HUES6 (cell line): ENCODE measurements around the gene SLITRK3.
A peak's percentile ranks its signal among the peaks of the same experiment; 100 is the strongest.

Source experiments
- H3K27ac ChIP-seq: 2 replicates; pipeline ENCODE4 v1.7.0; 2013; ENCODE audit warnings: low read depth, mild to moderate bottlenecking, low read length, inconsistent platforms
- H3K27me3 ChIP-seq: 2 replicates; pipeline ENCODE4 v1.6.1; 2013; ENCODE audit warnings: low read length; ENCODE audit not compliant: control insufficient read depth, insufficient read depth
- H3K36me3 ChIP-seq: 2 replicates; pipeline ENCODE4 v1.6.1; 2013; ENCODE audit warnings: low read length; ENCODE audit not compliant: control insufficient read depth, insufficient read depth
- H3K4me1 ChIP-seq: 2 replicates; pipeline ENCODE4 v1.6.1; 2013; ENCODE audit warnings: low read length; ENCODE audit not compliant: control insufficient read depth, insufficient read depth
- H3K4me3 ChIP-seq: 2 replicates; pipeline ENCODE4 v1.5.1; 2013; ENCODE audit warnings: low read depth, low read length
- H3K9ac ChIP-seq: one replicate; pipeline ENCODE4 v1.6.1; 2013; ENCODE audit warnings: mild to moderate bottlenecking, low read length
- H3K9me3 ChIP-seq: 2 replicates; pipeline ENCODE4 v1.6.1; 2013; ENCODE audit warnings: low read depth, low read length; ENCODE audit not compliant: control insufficient read depth, insufficient read depth

SLITRK3 gene

DNA sequence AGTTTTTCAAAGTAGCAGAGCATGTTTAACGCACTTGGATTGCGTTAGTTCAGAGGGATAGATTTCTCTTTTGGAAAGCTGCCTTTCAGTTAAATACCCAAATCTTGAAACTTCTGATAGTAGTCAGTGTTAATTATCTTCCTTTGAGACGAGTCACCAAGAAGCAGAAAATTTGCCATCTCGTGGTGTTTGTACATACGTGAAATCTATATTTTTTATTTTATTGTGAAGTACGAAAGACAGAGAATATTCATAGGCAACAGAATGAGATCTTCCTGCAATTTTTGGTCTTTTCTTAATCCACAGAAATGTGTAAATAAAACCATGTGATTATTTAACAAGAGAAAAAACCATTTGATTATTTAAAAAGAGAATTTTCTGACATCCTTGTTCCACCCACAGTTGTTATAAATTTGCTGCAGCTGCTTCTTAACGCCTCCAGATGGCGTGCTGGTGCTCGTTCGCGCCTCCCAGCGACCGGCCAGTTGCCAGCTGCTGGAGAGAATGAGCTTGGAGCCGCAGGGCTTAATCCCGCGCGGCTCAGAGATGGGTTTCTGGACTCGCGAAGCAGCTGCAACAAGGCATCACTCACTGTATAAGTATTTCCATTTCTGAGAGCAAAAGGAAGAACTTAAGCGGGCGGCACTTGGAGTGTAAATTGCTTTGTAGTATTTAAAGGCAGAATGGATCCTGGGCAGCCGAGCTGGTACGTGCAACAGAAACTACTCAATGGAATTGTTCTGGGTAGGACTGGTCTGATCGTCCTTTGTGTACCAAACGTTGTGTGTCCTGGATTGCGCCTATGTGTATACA, 10.5 kb upstream of the SLITRK3 start:
- Histone ChIP-seq H3K4me1 (no peaks in the 10 kb centered on the region), H3K4me3 (peak overlapping the region; percentile 60), H3K27ac (no peak overlapping the region), H3K36me3 (no peaks in the 10 kb centered on the region), H3K9ac (no peak overlapping the region), H3K27me3 (peaks cover 17% of the 10 kb centered on the region), H3K9me3 (no peaks in the 10 kb centered on the region)

DNA sequence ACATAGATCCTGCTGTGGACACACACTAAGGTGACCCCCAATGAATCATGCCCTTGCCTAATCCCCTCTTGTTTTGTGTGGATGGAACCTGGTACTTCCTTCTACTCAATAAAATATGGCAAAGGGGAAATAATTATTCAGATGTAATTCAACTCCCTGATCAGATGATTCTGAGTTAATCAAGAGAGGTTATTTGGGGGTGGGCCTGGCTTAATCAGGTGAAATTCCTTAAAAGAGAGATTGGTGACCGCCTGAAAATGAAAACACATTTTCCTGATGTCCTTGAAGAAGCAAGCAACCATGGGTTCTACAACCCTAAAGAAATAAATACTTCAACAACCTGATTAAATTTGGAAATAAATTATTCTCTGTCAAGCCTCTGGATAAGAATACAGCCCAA, 8.3 kb upstream of the SLITRK3 start:
- Histone ChIP-seq H3K4me1 (no peaks in the 10 kb centered on the region), H3K27ac (no peak overlapping the region), H3K9me3 (no peaks in the 10 kb centered on the region), H3K36me3 (no peaks in the 10 kb centered on the region), H3K27me3 (peaks cover 17% of the 10 kb centered on the region), H3K4me3 (no peak overlapping the region), H3K9ac (no peak overlapping the region)

DNA sequence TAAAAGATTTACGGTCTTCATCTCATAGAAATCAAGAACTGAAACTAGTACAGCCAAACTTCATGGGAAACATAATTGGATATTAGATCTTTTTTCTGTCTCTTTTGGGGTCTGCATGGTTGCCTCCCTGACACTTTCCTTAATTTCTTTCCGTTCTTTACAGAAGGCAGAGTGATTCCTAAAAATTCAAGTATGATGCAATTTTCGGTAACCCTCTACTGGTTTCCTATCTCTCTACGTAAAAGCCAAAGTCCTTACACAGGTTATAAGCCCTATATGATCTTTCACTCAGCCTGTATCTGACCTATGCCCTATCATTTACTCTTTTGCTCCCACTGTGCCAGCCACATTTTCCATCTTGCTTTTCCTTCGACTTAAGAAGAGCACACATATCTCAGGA, 6.8 kb upstream of the SLITRK3 start:
- H3K9ac ChIP-seq: no peak overlapping the region
- no peaks in the 10 kb centered on the region for H3K9me3 ChIP-seq
- H3K36me3 ChIP-seq: no peaks in the 10 kb centered on the region
- H3K27me3 ChIP-seq: peaks cover 27% of the 10 kb centered on the region
- H3K27ac ChIP-seq: no peak overlapping the region
- no peak overlapping the region for H3K4me3 ChIP-seq
- no peaks in the 10 kb centered on the region for H3K4me1 ChIP-seq

DNA sequence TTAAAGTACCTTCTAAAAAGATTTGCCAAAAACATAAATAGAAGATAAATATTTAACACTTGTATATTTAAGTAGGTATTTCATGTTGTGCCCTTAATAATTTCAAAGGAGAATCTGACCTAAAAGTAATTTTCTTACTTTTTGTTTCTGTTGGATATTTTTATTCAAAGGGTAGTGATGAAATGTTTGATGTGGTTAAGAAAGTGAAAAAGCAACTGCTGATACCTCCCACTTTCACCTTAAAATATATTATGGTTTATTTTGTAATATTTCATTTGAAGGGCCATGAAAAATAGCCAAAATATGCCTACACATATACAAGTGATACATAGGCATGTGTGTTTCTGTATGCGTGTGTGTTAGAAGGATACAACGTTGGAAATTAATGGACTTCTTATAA, 5.8 kb upstream of the SLITRK3 start:
- H3K36me3 ChIP-seq: no peaks in the 10 kb centered on the region
- H3K9ac ChIP-seq: no peak overlapping the region
- no peaks in the 10 kb centered on the region for H3K9me3 ChIP-seq
- no peak overlapping the region for H3K27ac ChIP-seq
- H3K4me1 ChIP-seq: no peaks in the 10 kb centered on the region
- peaks cover 28% of the 10 kb centered on the region for H3K27me3 ChIP-seq
- H3K4me3 ChIP-seq: no peak overlapping the region

DNA sequence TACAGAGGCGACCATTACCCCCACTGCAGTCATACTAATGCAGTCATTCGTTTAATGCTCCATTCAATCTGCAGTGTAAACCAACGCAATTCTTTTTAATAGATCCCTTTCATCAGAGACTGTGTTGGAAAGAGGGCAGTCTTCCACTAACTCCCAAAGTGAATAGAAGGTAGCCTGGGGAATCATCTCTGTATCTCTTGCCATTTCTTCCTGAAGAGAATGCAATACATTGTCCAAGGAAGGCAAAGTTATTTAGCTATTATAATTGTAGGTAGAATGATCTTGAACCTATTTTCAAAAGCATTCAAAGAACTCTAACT, 1.3 kb upstream of the SLITRK3 start:
- Histone ChIP-seq H3K27ac (no peak overlapping the region), H3K9ac (no peak overlapping the region), H3K4me1 (peaks cover 9% of the 10 kb centered on the region), H3K36me3 (no peaks in the 10 kb centered on the region), H3K4me3 (peak overlapping the region; percentile 71), H3K27me3 (peaks cover 68% of the 10 kb centered on the region), H3K9me3 (no peaks in the 10 kb centered on the region)

DNA sequence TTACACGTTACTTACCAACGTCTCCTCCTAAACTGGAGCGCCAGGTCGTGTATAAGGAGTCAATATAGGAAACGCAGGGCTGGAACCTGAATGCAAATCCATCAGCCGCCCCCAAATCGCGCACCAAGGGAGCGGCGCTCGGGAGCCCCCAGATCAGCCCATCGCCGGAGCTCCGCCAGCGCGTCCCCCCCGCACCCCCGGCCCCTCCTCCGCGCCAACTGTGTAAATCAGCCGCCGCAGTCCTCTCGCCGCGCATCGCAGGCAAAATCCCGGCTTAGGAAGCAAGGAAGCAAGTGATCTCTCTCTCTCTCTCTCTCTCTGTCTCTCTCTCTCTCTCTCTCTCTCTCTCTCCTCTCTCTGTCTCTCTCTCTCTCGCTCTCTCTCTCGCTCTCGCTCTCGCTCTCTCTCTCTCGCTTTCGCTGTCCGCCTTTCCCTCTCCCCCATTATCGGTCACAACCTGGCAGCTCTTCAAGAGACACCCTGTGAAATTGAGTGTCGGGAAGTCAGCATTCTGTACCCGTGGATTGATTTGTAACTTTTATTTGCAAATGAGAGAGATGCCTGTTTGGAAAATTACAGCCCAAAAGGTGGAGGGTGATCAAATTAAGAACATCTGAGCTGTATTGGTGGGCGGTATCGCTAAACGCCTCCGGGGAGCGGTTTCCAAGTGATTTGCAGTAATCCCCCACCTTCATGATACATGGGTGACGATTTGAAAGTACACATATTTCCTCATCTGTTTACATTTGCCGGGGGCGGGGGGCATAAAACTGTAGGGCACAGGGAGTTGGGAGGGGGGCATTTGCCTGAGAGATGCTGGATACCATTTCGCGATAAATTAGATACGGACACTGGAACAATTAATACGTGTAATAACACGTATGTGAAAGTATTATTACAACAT, 645 bp upstream of the SLITRK3 start:
- Histone ChIP-seq H3K9me3 (no peaks in the 10 kb centered on the region), H3K27me3 (peaks cover 68% of the 10 kb centered on the region), H3K27ac (no peak overlapping the region), H3K4me3 (peak overlapping the region; percentile 71), H3K4me1 (peaks cover 9% of the 10 kb centered on the region), H3K36me3 (no peaks in the 10 kb centered on the region), H3K9ac (no peak overlapping the region)

DNA sequence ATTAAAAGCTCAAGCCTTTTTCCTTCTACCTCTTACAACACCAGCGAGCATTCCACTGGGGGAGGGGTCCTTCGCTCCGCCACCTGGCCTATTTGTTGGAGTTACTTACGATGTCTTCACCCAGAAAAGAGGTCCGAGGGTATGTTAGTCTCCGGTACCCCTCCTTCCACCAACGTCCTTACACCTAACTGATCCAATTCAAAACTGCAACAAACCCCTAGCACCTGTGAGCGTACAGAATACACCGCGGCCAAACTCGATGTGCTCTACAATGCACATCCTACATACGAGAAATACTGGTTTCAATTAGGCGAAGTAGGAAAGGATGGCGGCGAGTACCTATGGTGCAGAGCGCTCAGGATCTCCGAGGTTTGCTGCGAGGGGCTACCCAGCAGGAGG, 944 bp downstream of the SLITRK3 start:
- Histone ChIP-seq H3K36me3 (no peaks in the 10 kb centered on the region), H3K27ac (no peak overlapping the region), H3K4me1 (peaks cover 9% of the 10 kb centered on the region), H3K9ac (peak overlapping the region; percentile 12), H3K27me3 (peaks cover 68% of the 10 kb centered on the region), H3K4me3 (peak overlapping the region; percentile 71), H3K9me3 (no peaks in the 10 kb centered on the region)

DNA sequence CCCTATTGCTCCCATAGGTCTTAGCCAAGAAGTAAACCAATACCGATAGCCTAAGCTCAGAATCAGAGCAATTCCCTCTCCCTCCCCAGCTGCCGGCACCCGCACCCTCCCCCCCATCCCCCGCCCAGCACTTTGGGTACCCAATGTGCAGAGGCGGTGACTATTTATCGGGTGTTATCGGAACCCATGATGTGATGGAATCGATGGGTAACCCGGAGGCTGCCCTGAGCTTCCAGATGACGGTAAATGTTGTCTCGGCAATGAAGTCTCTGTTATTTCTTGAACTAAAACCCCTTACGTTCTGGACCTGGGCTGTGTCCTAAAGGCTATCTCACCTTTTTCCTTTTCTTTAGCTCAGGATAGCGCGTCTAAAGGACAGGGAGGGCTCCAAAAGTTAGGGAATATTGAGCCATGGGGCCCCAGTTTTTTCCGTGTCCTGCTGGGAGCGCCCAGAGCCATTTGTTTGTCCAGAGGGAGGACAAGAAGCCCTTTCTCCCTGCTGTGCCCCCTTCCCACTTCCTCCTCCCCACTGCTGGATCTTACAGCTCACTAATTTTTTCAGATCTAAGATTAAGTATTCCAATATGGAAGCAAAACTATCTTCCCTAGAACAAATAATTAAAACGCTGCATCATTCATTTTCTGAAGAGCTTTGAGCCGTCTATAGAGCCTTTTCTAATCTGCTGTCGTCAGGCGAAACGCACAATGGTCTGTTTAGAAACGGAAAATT, 1.5 kb downstream of the SLITRK3 start:
- Histone ChIP-seq H3K27me3 (peaks cover 68% of the 10 kb centered on the region), H3K27ac (no peak overlapping the region), H3K4me3 (peak overlapping the region; percentile 71), H3K4me1 (peaks cover 9% of the 10 kb centered on the region), H3K36me3 (no peaks in the 10 kb centered on the region), H3K9ac (no peak overlapping the region), H3K9me3 (no peaks in the 10 kb centered on the region)

DNA sequence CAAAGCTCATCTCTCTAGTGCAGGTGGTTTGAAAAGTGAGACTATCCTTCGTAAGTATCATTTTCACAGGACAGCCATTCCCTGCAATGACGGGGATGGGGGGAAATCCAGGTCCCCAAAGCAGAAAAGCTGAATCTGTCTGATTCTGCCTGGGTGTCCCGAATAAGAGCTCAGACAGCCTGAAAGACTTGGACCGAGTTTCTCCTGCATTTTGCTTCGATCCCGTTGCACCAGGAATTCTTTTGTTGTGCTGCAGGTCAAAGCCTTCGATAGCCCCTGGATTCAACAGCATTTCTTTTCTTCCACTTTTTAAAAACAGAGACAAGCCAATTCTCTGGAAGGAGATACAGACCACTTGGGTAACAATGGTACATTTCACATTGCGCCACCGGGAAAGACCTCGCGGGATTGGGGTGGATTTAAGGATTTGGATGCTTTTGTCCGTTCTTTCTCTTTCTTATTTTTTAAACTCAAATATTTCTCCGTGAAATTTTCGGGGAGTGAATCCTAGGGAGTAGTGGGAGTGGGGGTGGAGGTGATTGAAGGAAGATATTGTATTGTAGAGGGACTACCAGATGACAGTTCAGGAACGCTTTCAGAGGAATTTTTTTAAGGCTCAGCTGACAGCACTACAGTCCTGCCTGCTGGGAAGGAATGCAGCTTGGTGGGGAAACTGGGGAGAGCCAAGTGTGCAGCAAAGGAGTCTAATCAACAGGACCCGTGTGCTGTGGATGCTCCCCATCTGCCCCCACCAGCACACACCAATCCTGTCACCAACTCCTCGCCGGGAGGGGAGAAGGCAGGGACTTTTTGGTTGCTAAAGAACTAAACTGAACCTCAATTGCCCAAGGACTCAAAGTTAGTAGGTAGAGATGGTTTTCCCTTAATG, 2.6 kb downstream of the SLITRK3 start:
- peaks cover 60% of the 10 kb centered on the region for H3K27me3 ChIP-seq

DNA sequence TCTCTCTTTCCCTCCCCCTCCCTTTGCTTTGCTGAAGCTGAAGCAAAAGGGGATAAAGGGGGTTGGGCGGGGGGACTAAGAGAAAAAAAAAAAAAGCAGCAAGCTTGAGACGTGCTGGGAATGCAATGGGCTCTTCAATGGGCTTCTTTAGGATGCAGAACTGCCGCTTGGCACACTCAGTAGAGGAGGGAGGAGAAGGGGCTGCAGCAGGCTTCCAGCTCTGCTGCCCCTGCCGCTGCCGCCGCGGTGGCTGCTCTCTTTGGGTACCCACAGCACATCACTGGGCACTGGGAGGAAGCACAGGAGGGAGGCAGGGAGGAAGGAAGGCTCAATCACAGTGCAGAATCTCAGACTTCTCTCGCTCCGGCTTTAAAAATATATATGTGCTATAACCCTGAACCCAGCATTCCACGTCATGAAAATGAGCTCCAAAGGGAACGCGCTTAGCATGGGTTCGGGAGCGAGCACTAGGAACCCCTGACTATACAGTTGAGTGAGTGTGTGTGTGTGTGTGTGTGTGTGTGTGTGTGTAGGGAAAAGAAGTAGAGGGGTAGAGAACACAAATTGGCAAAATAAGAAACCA, 3.5 kb downstream of the SLITRK3 start:
- Histone ChIP-seq H3K4me3 (peak overlapping the region; percentile 71), H3K9ac (no peak overlapping the region), H3K36me3 (no peaks in the 10 kb centered on the region), H3K27ac (no peak overlapping the region), H3K4me1 (peaks cover 9% of the 10 kb centered on the region), H3K27me3 (peaks cover 51% of the 10 kb centered on the region), H3K9me3 (no peaks in the 10 kb centered on the region)

More for the DNA sequence above, 2.6 kb downstream of the SLITRK3 start:
- H3K36me3 ChIP-seq: no peaks in the 10 kb centered on the region
- peaks cover 9% of the 10 kb centered on the region for H3K4me1 ChIP-seq
- H3K4me3 ChIP-seq: peak overlapping the region; percentile 71
- no peaks in the 10 kb centered on the region for H3K9me3 ChIP-seq
- no peak overlapping the region for H3K9ac ChIP-seq
- no peak overlapping the region for H3K27ac ChIP-seq
